OCI-LY1 (cell line): ENCODE data around the gene NOP56.

ENCODE experiments used
- H2AFZ ChIP-seq: fragments of 200-600 bp; sonication (generic), shearing (Covaris generic); 2 replicates; pipeline ENCODE4 v1.6.0; 2014; ENCODE audit warnings: antibody characterized with exemption, mild to moderate bottlenecking, low read length
- H3F3A ChIP-seq: fragments of 200-600 bp; sonication (generic), shearing (Covaris generic); 2 replicates; pipeline ENCODE4 v1.6.0; 2014; ENCODE audit warnings: mild to moderate bottlenecking, antibody characterized with exemption, low read length, moderate library complexity; ENCODE audit not compliant: insufficient read depth
- H3K27ac ChIP-seq: fragments of 200-600 bp; sonication (generic); 2 replicates; pipeline ENCODE4 v1.5.1; 2014; ENCODE audit warnings: low read length, mixed run types, mild to moderate bottlenecking, low read depth; ENCODE audit not compliant: poor library complexity, severe bottlenecking
- H3K27me3 ChIP-seq: fragments of 200-600 bp; sonication (generic); 2 replicates; pipeline ENCODE4 v1.6.0; 2014; ENCODE audit warnings: antibody characterized with exemption, mild to moderate bottlenecking, low read length, moderate library complexity; ENCODE audit not compliant: insufficient read depth
- H3K36me3 ChIP-seq: fragments of 200-600 bp; sonication (generic); 2 replicates; pipeline ENCODE4 v1.6.1; 2014; ENCODE audit warnings: mild to moderate bottlenecking, antibody characterized with exemption, low read length, moderate library complexity, mixed read lengths; ENCODE audit not compliant: insufficient read depth
- H3K4me1 ChIP-seq: fragments of 200-600 bp; sonication (generic); 2 replicates; pipeline ENCODE4 v1.5.1; 2014; ENCODE audit warnings: mild to moderate bottlenecking, low read length, moderate library complexity; ENCODE audit not compliant: insufficient read depth, severe bottlenecking
- H3K4me2 ChIP-seq: fragments of 200-600 bp; sonication (generic), shearing (Covaris generic); 2 replicates; pipeline ENCODE4 v1.6.1; 2014; ENCODE audit warnings: low read length
- H3K4me3 ChIP-seq: fragments of 200-600 bp; sonication (generic); 2 replicates; pipeline ENCODE4 v1.5.1; 2014; ENCODE audit warnings: low read length, low read depth, mild to moderate bottlenecking, mixed read lengths; ENCODE audit not compliant: poor library complexity, severe bottlenecking
- H3K79me2 ChIP-seq: fragments of 200-600 bp; shearing (Covaris generic); 2 replicates; pipeline ENCODE4 v1.6.1; 2016; ENCODE audit warnings: mixed run types, low read length, mixed read lengths; ENCODE audit not compliant: insufficient read depth
- H3K9ac ChIP-seq: fragments of 200-600 bp; sonication (generic), shearing (Covaris generic); 2 replicates; pipeline ENCODE4 v1.6.1; 2014; ENCODE audit warnings: mild to moderate bottlenecking, low read length, mixed read lengths
- H3K9me2 ChIP-seq: fragments of 200-600 bp; sonication (generic), shearing (Covaris generic); 2 replicates; pipeline ENCODE4 v1.6.1; 2014; ENCODE audit warnings: low read depth, mild to moderate bottlenecking, low read length, mixed read lengths
- H3K9me3 ChIP-seq: fragments of 200-600 bp; shearing (Covaris generic); 2 replicates; pipeline ENCODE4 v1.6.1; 2014; ENCODE audit warnings: low read length, mixed read lengths
- H4K20me1 ChIP-seq: fragments of 200-600 bp; sonication (generic), shearing (Covaris generic); 2 replicates; pipeline ENCODE4 v1.6.0; 2016; ENCODE audit warnings: mild to moderate bottlenecking, low read length; ENCODE audit not compliant: insufficient read depth
- CTCF ChIP-seq: fragments of 200-600 bp; sonication (generic), shearing (Covaris generic); IDR thresholded peaks from 2 replicates; pipeline ENCODE4 v1.5.1; 2017; ENCODE audit warnings: mild to moderate bottlenecking, antibody characterized with exemption, low read length, moderate library complexity, mixed read lengths
- EZH2 ChIP-seq: fragments of 200-600 bp; sonication (generic), shearing (Covaris generic); IDR thresholded peaks from 2 replicates; pipeline ENCODE4 v1.8.0; 2017; ENCODE audit warnings: borderline replicate concordance, mixed run types, mild to moderate bottlenecking, antibody characterized with exemption, low read length, moderate library complexity, mixed read lengths

Gene NOP56

GRCh38 chr20:2701671-2702081 lies 49.2 kb downstream of the NOP56 start:
- no peaks in the 10 kb centered on the region for H3K4me1 ChIP-seq
- no peaks in the 10 kb centered on the region for H3F3A ChIP-seq
- no peak overlapping the region for H3K4me2 ChIP-seq
- no peaks in the 10 kb centered on the region for H4K20me1 ChIP-seq
- H3K36me3 ChIP-seq = no peaks in the 10 kb centered on the region
- H3K9ac ChIP-seq = no peak overlapping the region
- H3K9me2 ChIP-seq = no peaks in the 10 kb centered on the region
- H3K9me3 ChIP-seq = no peaks in the 10 kb centered on the region
- no peaks in the 10 kb centered on the region for H3K79me2 ChIP-seq
- H3K4me3 ChIP-seq = no peak overlapping the region
- TF ChIP-seq CTCF (no peak), EZH2 (no peak)
- no peaks in the 10 kb centered on the region; the same call in 1 of the 2 replicates for H3K27me3 ChIP-seq
- no peak overlapping the region for H3K27ac ChIP-seq
- H2AFZ ChIP-seq = no peak overlapping the region

GRCh38 chr20:2703716-2704475 lies 51.5 kb downstream of the NOP56 start:
- no peaks in the 10 kb centered on the region; the same call in 1 of the 2 replicates for H3K27me3 ChIP-seq
- H3K4me1 ChIP-seq = no peaks in the 10 kb centered on the region

GRCh38 chr20:2705931-2706645 lies 53.7 kb downstream of the NOP56 start:
- H3F3A ChIP-seq = no peaks in the 10 kb centered on the region
- H3K9me2 ChIP-seq = no peaks in the 10 kb centered on the region
- no peak for TF ChIP-seq CTCF
- no peaks in the 10 kb centered on the region for H3K9me3 ChIP-seq
- no peak overlapping the region for H2AFZ ChIP-seq
- no peaks in the 10 kb centered on the region for H4K20me1 ChIP-seq
- H3K4me1 ChIP-seq = no peaks in the 10 kb centered on the region
- no peak overlapping the region for H3K4me3 ChIP-seq
- no peaks in the 10 kb centered on the region for H3K79me2 ChIP-seq
- no peaks in the 10 kb centered on the region for H3K27me3 ChIP-seq
- no peak overlapping the region for H3K9ac ChIP-seq
- no peak overlapping the region for H3K27ac ChIP-seq
- H3K36me3 ChIP-seq = no peaks in the 10 kb centered on the region
- no peak overlapping the region for H3K4me2 ChIP-seq

More at GRCh38 chr20:2703716-2704475, 51.5 kb downstream of the NOP56 start:
- no peaks in the 10 kb centered on the region for H3F3A ChIP-seq
- H3K36me3 ChIP-seq = no peaks in the 10 kb centered on the region
- no peak overlapping the region for H3K27ac ChIP-seq
- no peak overlapping the region for H3K4me3 ChIP-seq
- H3K9me3 ChIP-seq = no peaks in the 10 kb centered on the region
- no peak overlapping the region for H3K4me2 ChIP-seq
- H4K20me1 ChIP-seq = no peaks in the 10 kb centered on the region
- H2AFZ ChIP-seq = no peak overlapping the region
- H3K9me2 ChIP-seq = no peaks in the 10 kb centered on the region
- no peak overlapping the region for H3K9ac ChIP-seq
- H3K79me2 ChIP-seq = no peaks in the 10 kb centered on the region
- TF ChIP-seq EZH2 (no peak), CTCF (no peak)
